ENCODE data around the gene HOXB5.

DNA sequence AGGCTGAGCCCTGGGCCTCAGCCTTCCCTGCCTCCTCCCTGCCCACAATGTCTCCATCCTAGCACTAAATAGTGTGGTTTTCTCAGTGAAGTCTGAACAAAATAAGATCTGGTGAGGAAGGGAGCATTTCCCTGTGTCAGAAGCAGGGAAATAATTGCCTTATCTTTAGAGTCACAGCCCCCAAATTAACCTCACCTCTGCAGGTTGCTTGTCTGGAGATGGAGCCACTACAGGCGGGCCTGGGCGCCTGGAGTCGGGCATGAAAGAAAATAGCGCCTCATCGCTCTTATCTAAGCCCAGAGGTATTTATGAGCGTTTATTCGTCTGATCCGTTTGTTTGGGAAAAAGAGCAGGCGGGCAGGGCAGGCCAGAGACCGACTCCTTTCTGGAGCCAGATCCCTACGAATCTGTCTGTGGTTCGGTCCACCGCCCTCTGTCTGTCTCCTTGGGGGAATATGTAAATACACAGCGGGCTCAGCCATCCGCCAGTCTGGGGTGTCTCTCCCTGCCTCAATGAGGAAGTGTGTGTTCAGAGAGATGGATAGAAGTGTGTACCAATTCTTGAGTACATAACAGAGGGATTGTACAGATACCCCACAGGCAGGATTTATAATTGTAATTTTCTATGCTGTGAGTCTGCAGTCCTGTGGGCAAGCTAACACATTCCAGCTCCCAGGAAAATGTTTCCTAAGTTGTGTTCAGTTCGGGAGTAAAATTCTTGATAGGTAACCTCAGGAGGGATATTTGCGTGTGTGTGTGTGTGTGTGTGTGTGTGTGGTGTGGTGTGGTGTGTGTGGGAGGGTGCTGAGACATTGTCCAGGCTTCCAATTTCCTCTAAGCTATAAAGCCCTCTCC is 6.9 kb upstream of the HOXB5 start:
- no peak for TF ChIP-seq POLR2A (IDR thresholded peaks at IDR 0.05)
- TF ChIP-seq, protein P1, sequence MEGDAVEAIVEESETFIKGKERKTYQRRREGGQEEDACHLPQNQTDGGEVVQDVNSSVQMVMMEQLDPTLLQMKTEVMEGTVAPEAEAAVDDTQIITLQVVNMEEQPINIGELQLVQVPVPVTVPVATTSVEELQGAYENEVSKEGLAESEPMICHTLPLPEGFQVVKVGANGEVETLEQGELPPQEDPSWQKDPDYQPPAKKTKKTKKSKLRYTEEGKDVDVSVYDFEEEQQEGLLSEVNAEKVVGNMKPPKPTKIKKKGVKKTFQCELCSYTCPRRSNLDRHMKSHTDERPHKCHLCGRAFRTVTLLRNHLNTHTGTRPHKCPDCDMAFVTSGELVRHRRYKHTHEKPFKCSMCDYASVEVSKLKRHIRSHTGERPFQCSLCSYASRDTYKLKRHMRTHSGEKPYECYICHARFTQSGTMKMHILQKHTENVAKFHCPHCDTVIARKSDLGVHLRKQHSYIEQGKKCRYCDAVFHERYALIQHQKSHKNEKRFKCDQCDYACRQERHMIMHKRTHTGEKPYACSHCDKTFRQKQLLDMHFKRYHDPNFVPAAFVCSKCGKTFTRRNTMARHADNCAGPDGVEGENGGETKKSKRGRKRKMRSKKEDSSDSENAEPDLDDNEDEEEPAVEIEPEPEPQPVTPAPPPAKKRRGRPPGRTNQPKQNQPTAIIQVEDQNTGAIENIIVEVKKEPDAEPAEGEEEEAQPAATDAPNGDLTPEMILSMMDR (IDR thresholded peaks at IDR 0.05): no peak

All from ovary (tissue), 3 donors.